ENCODE data around the gene ADGRG7. TPM values are rescaled to one million over a fixed set of nuclear protein-coding genes. Genes with fewer than 3 reads are reported as not detected.
"Not testable (repeated sequence)": the region's sequence is repeated elsewhere in the genome, so short reads cannot be mapped to it uniquely, and the experiment has no call there.

The ADGRG7 gene
- total RNA-seq, 2 experiments from 2014 or later = not detected

- ATAC-seq (no peak), DNase-seq (no peak)
- H3K4me1 Mint-ChIP-seq = peaks cover 18% of the 10 kb centered on the region
- no peak overlapping the region for H3K27ac Mint-ChIP-seq
- H3K4me3 Mint-ChIP-seq = no peak overlapping the region
- peaks cover 18% of the 10 kb centered on the region for H3K27me3 Mint-ChIP-seq
- no peaks in the 10 kb centered on the region for H3K36me3 Mint-ChIP-seq
- CTCF ChIA-PET = no interaction called here
- no peaks in the 10 kb centered on the region for H3K9me3 Mint-ChIP-seq (ENCODE audit: low read depth)
Measured at GRCh38 chr3:100637197-100637631, 27.8 kb downstream of the ADGRG7 start.

GRCh38 chr3:100640633-100641032, 31.2 kb downstream of the ADGRG7 start:
- Mint-ChIP-seq H3K27me3 (peaks cover 22% of the 10 kb centered on the region), H3K4me3 (no peak overlapping the region), H3K4me1 (peaks cover 9% of the 10 kb centered on the region), H3K9me3 (ENCODE audit: low read depth) (no peaks in the 10 kb centered on the region), H3K36me3 (no peaks in the 10 kb centered on the region), H3K27ac (no peak overlapping the region)
- DNase-seq = no peak
- CTCF ChIA-PET = no interaction called here
- no peak for ATAC-seq

- DNase-seq (no peak), ATAC-seq (no peak)
- Mint-ChIP-seq H3K36me3 (no peaks in the 10 kb centered on the region), H3K9me3 (ENCODE audit: low read depth) (no peaks in the 10 kb centered on the region), H3K4me3 (no peak overlapping the region), H3K4me1 (peaks cover 9% of the 10 kb centered on the region), H3K27me3 (peaks cover 24% of the 10 kb centered on the region), H3K27ac (no peak overlapping the region)
- CTCF ChIA-PET = no interaction called here
Measured at GRCh38 chr3:100641471-100642032, 32.2 kb downstream of the ADGRG7 start.

GRCh38 chr3:100645913-100646312, 36.5 kb downstream of the ADGRG7 start:
- Mint-ChIP-seq H3K27me3 (peaks cover 15% of the 10 kb centered on the region), H3K27ac (no peak overlapping the region), H3K9me3 (ENCODE audit: low read depth) (no peaks in the 10 kb centered on the region), H3K4me1 (peaks cover 13% of the 10 kb centered on the region), H3K4me3 (no peak overlapping the region), H3K36me3 (no peaks in the 10 kb centered on the region)
- DNase-seq (no peak), ATAC-seq (no peak)
- CTCF ChIA-PET = no interaction called here

GRCh38 chr3:100647171-100647570, 37.8 kb downstream of the ADGRG7 start:
- no peak overlapping the region for H3K4me3 Mint-ChIP-seq
- H3K27ac Mint-ChIP-seq = no peak overlapping the region
- H3K27me3 Mint-ChIP-seq = peaks cover 12% of the 10 kb centered on the region
- peaks cover 2% of the 10 kb centered on the region for H3K36me3 Mint-ChIP-seq
- ATAC-seq (no peak), DNase-seq (no peak)
- peaks cover 10% of the 10 kb centered on the region for H3K4me1 Mint-ChIP-seq
- CTCF ChIA-PET = interaction anchor here (1.3 kb wide), 1 partner anchor 33 kb away, joined by 4 read pairs; no protein-coding TSS in a partner anchor
- H3K9me3 Mint-ChIP-seq (ENCODE audit: low read depth) = no peaks in the 10 kb centered on the region

GRCh38 chr3:100647657-100648056, 38.3 kb downstream of the ADGRG7 start:
- Mint-ChIP-seq H3K27ac (no peak overlapping the region), H3K27me3 (peaks cover 11% of the 10 kb centered on the region), H3K4me1 (peaks cover 10% of the 10 kb centered on the region), H3K36me3 (peaks cover 2% of the 10 kb centered on the region), H3K9me3 (ENCODE audit: low read depth) (no peaks in the 10 kb centered on the region), H3K4me3 (no peak overlapping the region)
- ATAC-seq (no peak), DNase-seq (no peak)
- CTCF ChIA-PET = interaction anchor here (1.3 kb wide), 1 partner anchor 33 kb away, joined by 4 read pairs; no protein-coding TSS in a partner anchor

- H3K36me3 Mint-ChIP-seq = peaks cover 2% of the 10 kb centered on the region
- H3K27me3 Mint-ChIP-seq = peaks cover under 1% of the 10 kb centered on the region
- CTCF ChIA-PET = interaction anchor here (0.6 to 1.3 kb wide), 2 partner anchors 73 to 110 kb away, joined by 3 read pairs; no protein-coding TSS in a partner anchor
- H3K9me3 Mint-ChIP-seq (ENCODE audit: low read depth) = no peaks in the 10 kb centered on the region
- H3K27ac Mint-ChIP-seq = peak overlapping the region; percentile 80
- H3K4me3 Mint-ChIP-seq = peak overlapping the region; percentile 48
- ATAC-seq = peak; percentile 94
- peak; percentile 50 for DNase-seq
- peaks cover 10% of the 10 kb centered on the region for H3K4me1 Mint-ChIP-seq
Measured at GRCh38 chr3:100650651-100651619, 41.5 kb downstream of the ADGRG7 start.

- CTCF ChIA-PET = no interaction called here
- H3K27me3 Mint-ChIP-seq = peaks cover 3% of the 10 kb centered on the region
- ATAC-seq (no peak), DNase-seq (no peak)
- H3K9me3 Mint-ChIP-seq (ENCODE audit: low read depth) = no peaks in the 10 kb centered on the region
- H3K4me3 Mint-ChIP-seq = no peak overlapping the region
- peaks cover 2% of the 10 kb centered on the region for H3K36me3 Mint-ChIP-seq
- no peak overlapping the region for H3K27ac Mint-ChIP-seq
- peaks cover 10% of the 10 kb centered on the region for H3K4me1 Mint-ChIP-seq
Measured at GRCh38 chr3:100653604-100654294, 44.3 kb downstream of the ADGRG7 start.

GRCh38 chr3:100656945-100657344, 47.5 kb downstream of the ADGRG7 start:
- H3K4me3 Mint-ChIP-seq = no peak overlapping the region
- ATAC-seq (no peak), DNase-seq (no peak)
- H3K36me3 Mint-ChIP-seq = no peaks in the 10 kb centered on the region
- CTCF ChIA-PET = no interaction called here
- no peaks in the 10 kb centered on the region for H3K4me1 Mint-ChIP-seq
- H3K27me3 Mint-ChIP-seq = peaks cover 3% of the 10 kb centered on the region
- no peaks in the 10 kb centered on the region for H3K9me3 Mint-ChIP-seq (ENCODE audit: low read depth)
- no peak overlapping the region for H3K27ac Mint-ChIP-seq

- H3K27me3 Mint-ChIP-seq = peaks cover 16% of the 10 kb centered on the region
- not testable (repeated sequence) for ATAC-seq; H3K27ac Mint-ChIP-seq; H3K36me3 Mint-ChIP-seq; H3K9me3 Mint-ChIP-seq (ENCODE audit: low read depth); DNase-seq; H3K4me3 Mint-ChIP-seq
- peaks cover 19% of the 10 kb centered on the region for H3K4me1 Mint-ChIP-seq
- CTCF ChIA-PET = interaction anchor here (1.4 kb wide), 1 partner anchor 12 kb away, joined by 3 read pairs; no protein-coding TSS in a partner anchor
Measured at GRCh38 chr3:100661294-100661693, 51.9 kb downstream of the ADGRG7 start.

- no peak overlapping the region for H3K4me3 Mint-ChIP-seq
- ATAC-seq = no peak
- DNase-seq = no peak
- no peaks in the 10 kb centered on the region for H3K9me3 Mint-ChIP-seq (ENCODE audit: low read depth)
- H3K27me3 Mint-ChIP-seq = peaks cover 16% of the 10 kb centered on the region
- H3K27ac Mint-ChIP-seq = no peak overlapping the region
- H3K36me3 Mint-ChIP-seq = no peaks in the 10 kb centered on the region
- peaks cover 19% of the 10 kb centered on the region for H3K4me1 Mint-ChIP-seq
- CTCF ChIA-PET = no interaction called here
Measured at GRCh38 chr3:100662113-100662823, 52.9 kb downstream of the ADGRG7 start.

- Mint-ChIP-seq H3K4me1 (peaks cover 19% of the 10 kb centered on the region), H3K27me3 (peaks cover 13% of the 10 kb centered on the region), H3K27ac (peak overlapping the region; percentile 67), H3K9me3 (ENCODE audit: low read depth) (no peaks in the 10 kb centered on the region), H3K36me3 (no peaks in the 10 kb centered on the region), H3K4me3 (peak overlapping the region; percentile 38)
- CTCF ChIA-PET = interaction anchor here (1.4 kb wide), 1 partner anchor 45 kb away, joined by 5 read pairs; no protein-coding TSS in a partner anchor
- DNase-seq (peak; percentile 57), ATAC-seq (peak; percentile 91)
Measured at GRCh38 chr3:100665230-100665629, 55.8 kb downstream of the ADGRG7 start.

GRCh38 chr3:100666699-100667098, 57.3 kb downstream of the ADGRG7 start:
- Mint-ChIP-seq H3K4me1 (peaks cover 19% of the 10 kb centered on the region), H3K27me3 (peaks cover 13% of the 10 kb centered on the region)
- ATAC-seq; CTCF ChIA-PET; H3K4me3 Mint-ChIP-seq; DNase-seq; H3K9me3 Mint-ChIP-seq (ENCODE audit: low read depth); H3K27ac Mint-ChIP-seq; H3K36me3 Mint-ChIP-seq: not testable (repeated sequence)

All from activated CD8-positive, alpha-beta memory T cell treated with anti-CD3 and anti-CD28 coated beads, Interleukin-2, amount 10 ng/mL, durations not matched to agents 7 days and 5 days (primary cell).